CMK (cell line): ENCODE results near the gene C6orf89.

ENCODE experiments used
- DNase-seq: peaks from one replicate; pipeline ENCODE4 v3.0.0-alpha.2; 2010; ENCODE audit warnings: low read depth

C6orf89 gene, protein sequence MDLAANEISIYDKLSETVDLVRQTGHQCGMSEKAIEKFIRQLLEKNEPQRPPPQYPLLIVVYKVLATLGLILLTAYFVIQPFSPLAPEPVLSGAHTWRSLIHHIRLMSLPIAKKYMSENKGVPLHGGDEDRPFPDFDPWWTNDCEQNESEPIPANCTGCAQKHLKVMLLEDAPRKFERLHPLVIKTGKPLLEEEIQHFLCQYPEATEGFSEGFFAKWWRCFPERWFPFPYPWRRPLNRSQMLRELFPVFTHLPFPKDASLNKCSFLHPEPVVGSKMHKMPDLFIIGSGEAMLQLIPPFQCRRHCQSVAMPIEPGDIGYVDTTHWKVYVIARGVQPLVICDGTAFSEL

DNA sequence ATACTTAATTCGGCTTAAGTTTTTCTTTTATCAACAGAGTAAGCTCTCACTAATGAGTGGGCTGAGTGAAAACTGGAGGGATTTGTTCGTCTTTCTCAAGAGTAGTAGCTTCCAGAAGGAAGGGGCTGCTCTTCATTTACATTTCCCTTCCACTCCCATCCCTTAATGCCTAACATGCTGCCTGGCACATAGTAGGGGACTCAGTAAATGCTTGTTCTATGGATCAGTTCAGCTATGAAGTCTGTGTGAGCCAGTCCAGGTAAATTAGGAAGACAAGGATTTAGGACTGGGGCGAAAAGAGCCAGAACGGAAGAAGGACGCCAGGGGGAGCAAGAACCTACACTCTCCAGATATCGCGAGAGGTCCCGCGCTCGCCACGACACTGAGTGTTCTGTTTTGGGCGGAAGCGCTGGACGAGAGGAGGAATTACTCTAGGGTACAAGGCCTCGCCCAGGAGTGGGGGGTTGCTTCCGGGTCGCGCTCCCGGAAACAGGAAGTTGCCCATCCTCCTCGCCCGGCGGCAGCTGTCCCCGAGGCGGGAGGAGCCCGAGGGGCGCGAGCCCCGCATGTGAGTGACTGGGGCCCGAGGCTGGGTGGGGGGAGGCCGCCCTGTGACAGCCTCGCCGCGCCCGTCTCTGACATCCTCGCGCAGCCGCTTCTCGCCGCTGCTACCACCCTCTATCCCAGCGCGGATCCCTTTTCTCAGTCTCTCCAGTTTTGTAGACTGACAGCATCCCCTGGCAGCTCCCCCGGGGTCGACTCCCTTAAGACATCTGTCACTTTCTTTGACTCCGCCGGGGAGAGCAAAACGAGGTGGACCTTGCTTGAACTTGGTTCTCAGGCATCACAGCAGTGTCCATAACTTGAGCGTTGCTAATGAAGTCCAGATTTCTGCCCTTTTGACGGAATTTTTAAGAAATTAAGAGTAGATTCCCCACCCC lies at the start of gene C6orf89:
TSS of gene C6orf89 (plus strand) at position 492 of the 941 bp plus-strand sequence. CDS start 13,493 bp downstream, outside the sequence.
- peak; percentile 97 for DNase-seq

GRCh38 chr6:36836111-36837021 lies 49.4 kb upstream of the C6orf89 start:
- DNase-seq, result no peak

GRCh38 chr6:36837022-36837339 lies 48.8 kb upstream of the C6orf89 start:
- no peak for DNase-seq

- no peak for DNase-seq
Measured at GRCh38 chr6:36837686-36838085, 48.1 kb upstream of the C6orf89 start.

GRCh38 chr6:36838896-36839748 lies 46.6 kb upstream of the C6orf89 start, which contains the start of gene CPNE5:
Gene CPNE5, minus strand, starts transcription at chr6:36839444. Its CDS starts 67 bp downstream, at chr6:36839377.
- DNase-seq, result no peak

DNA sequence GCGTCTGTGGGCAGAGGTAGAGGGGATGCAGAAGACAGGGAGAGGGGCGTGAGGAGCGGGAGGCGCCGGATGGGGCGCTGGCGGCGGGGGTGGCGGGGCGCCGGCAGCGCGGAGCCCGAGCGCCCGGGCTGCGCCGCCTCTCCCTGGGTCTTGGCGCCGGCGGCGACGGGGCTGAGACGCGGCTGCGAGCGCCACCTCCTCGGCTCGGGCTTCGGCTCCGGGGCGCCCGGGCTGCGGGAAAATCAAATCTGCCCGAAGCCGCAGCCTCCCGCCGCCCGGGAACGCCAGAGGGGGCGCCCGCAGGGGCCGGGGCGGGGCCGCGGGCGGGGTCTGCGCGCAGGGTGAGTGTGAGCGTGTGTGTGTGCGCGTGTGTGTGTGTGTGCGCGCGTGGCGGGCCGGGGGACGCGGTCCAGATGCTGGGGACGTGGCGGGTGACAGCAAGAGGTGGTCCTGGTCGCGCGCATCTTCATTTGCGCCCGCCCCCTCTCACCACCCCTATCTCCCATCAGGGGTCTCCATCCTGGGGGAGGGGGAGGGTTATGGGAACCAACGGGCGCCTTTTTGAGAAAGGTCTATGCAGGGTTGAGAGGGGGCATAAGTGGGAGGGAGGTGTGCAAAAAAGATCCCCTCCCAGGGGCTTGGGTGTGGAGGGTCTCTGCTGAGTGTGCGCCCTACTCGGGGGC lies 45.9 kb upstream of the C6orf89 start:
- DNase-seq, result no peak

DNA sequence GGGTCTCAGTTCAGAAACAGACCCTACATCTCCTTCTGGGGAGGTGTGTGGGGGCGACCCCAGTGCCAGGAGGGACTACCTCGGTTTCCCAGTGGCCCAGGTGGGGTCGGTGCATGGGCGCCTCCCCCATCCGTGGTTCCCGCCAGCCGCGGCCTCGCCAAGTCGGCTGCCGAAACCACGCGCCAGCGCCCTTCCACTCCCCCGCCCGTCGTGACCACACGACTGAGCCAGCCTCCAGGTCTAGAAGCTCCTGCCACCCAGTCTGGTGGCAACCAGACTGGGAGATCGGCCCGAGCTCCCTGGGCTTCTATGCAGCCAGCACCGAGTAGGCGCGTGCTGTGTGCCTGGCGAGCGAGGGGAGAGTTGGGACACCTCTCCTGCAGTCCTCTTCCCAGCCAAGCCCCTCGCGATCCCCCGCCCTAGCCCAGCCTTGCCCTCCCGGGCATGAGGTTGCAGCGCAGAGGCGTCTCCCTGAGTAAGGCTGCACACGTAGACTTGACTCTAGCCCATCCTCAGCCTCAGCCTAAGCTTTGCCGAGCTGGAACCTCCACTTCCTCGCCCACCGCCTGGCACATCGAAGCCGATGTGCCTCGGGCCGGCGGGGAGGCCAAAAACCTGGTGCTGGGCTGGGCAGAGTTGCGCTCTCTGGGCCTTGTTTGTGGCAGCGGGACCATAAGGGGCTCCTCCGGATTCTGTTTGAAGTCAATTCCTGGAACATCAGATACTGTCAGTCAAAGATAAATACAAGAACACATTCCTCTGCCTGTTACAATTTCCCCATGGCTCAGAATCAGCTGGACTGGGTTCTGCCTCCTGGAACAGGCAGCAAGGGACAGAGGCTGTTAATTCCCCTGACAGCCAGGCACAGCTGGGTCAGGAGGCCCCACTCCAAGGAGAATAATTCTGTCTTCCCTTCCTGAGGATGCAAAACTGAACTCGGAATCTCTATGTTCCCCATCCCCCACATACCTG lies 45.0 kb upstream of the C6orf89 start:
- no peak for DNase-seq

- DNase-seq, result no peak
Measured at GRCh38 chr6:36841756-36842155, 44.0 kb upstream of the C6orf89 start.

DNA sequence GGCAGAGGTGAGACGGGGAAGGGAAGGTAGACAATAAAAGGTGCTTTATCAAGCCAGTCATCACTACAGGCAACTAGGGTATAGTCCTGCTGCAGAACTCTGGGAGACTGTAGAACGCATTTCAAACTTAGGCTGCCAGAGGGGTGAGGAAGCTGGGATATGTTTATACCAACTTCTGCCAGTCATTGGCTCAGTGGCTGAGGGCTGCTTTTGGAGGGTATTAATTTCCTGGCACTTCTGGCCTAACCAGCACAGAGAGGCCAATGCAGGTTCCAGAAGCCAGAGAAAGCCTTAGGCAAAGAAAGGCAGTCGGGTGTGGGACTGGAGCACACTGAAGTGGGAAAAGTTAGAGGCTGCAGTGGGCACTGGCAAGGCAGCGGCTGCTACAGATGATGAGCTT lies 42.6 kb upstream of the C6orf89 start:
- no peak for DNase-seq

DNA sequence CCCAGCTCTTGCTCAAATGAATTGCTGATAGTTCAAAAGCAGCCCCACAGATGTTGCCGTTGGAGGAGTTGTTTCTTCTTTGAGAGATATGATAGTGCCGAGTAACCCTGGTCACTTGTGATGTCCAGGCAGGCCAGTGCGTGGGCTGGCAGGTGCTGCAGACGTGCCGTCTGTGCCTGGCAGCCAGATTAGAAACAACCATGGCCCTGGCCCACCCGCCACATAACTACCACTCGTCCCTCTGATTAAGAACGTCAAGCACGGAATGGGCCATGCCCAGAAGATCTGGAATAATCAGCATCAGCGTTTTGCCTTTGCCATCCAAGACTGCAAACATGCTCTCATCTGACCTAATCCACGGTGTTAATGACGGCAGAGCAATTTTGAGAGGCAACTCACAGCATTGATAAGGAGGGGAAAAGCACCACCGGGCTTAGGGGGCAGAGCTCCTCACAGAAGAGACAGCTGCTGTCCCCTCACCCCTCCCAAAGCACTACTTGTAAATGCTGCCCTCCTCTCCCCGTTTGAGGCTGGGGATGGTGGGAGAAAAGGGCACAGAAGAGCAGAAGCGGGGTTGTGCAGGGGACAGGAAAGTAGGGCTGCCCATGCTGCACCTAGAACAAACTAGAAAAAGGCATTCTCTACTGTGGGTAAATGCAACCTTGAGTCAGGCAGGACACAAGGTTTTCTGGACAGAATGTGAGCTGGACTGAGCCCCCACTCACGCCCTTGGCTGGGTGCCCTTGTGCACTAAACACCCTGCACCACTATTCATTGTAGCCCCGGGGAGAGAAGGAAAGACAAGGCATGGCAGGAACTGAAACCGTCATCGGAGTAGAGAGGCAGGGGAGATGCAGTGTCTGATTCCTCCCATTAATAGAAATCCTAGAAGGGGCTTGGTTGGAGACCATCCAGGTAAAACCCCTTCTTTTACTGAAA lies 41.3 kb upstream of the C6orf89 start:
- no peak for DNase-seq

- no peak for DNase-seq
Measured at GRCh38 chr6:36845233-36845632, 40.5 kb upstream of the C6orf89 start.

GRCh38 chr6:36847152-36847551 lies 38.6 kb upstream of the C6orf89 start:
- no peak for DNase-seq

DNA sequence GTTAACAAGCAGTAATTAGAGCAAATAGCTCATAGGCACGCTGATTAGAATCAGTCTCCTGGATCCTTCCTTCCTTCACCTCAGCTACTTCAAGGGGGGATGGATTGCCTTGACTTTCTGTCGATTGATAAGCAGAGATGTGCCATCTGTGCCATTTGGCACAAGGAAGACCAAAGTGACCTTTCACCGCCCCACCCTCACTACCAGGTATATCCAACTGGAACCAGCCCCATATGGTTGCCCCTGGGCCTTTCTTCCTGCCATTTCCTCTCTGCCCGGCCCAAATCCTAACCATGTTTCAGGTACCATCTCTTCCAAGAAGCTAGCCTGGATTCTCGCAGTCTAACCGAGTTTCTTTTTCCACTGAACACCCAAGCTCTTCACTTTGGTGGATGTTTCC lies 37.8 kb upstream of the C6orf89 start:
- DNase-seq, result no peak

DNA sequence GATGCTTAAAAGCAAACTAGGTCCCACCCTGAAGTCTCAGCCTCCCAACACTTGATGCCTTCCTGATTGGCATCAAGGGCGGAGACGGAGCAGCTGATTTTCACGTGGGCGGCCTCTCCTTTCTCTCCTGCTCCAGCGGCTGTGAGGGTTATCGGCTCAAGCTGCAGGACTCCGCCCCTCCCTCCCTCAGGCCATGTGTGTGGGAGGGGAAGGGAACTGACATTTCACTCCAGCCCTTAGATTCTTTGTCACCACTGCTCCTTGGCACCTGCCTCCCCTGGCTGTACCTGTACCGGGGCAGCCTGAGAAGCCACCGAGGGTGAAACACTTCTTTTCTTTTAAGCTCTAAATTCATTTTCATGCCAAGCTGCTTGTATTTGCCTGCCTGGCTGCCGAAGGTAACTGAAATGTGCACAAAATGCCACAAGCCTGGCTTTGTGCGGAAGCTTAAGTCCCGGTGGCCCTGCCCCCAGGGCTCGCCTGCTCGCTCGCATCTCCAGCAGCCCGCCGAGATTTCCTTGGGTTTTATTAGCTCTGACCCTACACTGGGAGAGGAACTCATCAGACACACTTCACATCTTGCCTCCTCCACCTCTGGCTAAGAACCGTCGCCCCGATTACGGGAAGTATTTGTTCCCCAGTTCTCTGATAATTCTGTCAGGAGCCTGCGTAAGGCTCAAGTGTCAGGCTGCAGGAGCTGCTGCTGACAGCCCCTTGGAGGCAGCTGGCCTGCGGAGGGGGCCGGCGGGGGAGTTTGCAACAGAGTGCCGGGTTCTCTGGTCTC lies 36.9 kb upstream of the C6orf89 start:
- peak; percentile 24 for DNase-seq

GRCh38 chr6:36850021-36850420 lies 35.7 kb upstream of the C6orf89 start:
- no peak for DNase-seq

DNA sequence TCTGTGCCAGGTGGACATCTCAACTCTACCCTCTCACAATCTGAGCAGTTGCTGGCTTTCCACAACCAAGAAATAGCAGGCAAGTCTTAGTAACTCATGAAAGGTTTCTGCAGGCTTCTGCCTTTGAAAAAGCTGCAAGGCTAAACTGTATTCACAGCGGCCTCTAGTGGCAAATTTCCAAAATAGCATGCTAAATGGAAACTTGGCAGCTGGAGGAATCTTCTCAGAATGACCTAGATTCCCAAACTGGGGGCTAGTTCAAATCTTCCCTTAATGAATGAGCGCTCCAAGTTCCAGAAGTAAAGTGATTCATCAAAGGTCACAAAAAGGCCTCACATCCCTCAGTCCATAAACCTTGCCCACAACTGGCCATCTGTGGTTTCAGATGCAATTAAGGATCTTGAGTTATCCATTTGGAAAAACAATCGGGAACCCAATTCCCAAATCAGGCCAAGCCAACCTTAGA lies 34.6 kb upstream of the C6orf89 start:
- peak; percentile 32 for DNase-seq

GRCh38 chr6:36851626-36852025 lies 34.1 kb upstream of the C6orf89 start:
- no peak for DNase-seq
